Neuronal stem cell (in vitro differentiated cells): ENCODE measurements around the gene MYO9B.

Experiments used
- DNase-seq: peaks from one replicate; pipeline ENCODE4 v3.0.0-alpha.2; 2013; ENCODE audit warnings: low spot score
- H2AFZ ChIP-seq: one replicate; pipeline ENCODE4 v1.6.1; 2013; ENCODE audit warnings: mild to moderate bottlenecking, low read length, inconsistent platforms
- H2AK5ac ChIP-seq: 2 replicates; pipeline ENCODE4 v1.6.1; 2013; ENCODE audit warnings: low read depth, mild to moderate bottlenecking, inconsistent platforms, low read length, moderate library complexity, mixed read lengths
- H2BK120ac ChIP-seq: 2 replicates; pipeline ENCODE4 v1.6.1; 2013; ENCODE audit warnings: low read depth, mild to moderate bottlenecking, inconsistent platforms, low read length, moderate library complexity, mixed read lengths
- H2BK12ac ChIP-seq: one replicate; pipeline ENCODE4 v1.6.1; 2013; ENCODE audit warnings: low read length, inconsistent platforms
- H2BK15ac ChIP-seq: 2 replicates; pipeline ENCODE4 v1.6.1; 2013; ENCODE audit warnings: mild to moderate bottlenecking, low read length, inconsistent platforms, mixed read lengths
- H2BK5ac ChIP-seq: one replicate; pipeline ENCODE4 v1.6.1; 2013; ENCODE audit warnings: inconsistent platforms, mild to moderate bottlenecking, low read length, moderate library complexity
- H3K14ac ChIP-seq: one replicate; pipeline ENCODE4 v1.6.1; 2013; ENCODE audit warnings: low read length, inconsistent platforms
- H3K18ac ChIP-seq: 2 replicates; pipeline ENCODE4 v1.6.1; 2013; ENCODE audit warnings: low read length, inconsistent platforms
- H3K23ac ChIP-seq: 2 replicates; pipeline ENCODE4 v1.6.1; 2013; ENCODE audit warnings: low read depth, mild to moderate bottlenecking, mixed read lengths, low read length, inconsistent platforms; ENCODE audit not compliant: poor library complexity
- H3K27ac ChIP-seq: replicated peaks from 3 replicates; pipeline ENCODE4 v1.5.1; 2013; ENCODE audit warnings: low read length, inconsistent platforms
- H3K27me3 ChIP-seq, 3 experiments: 2 replicates each; pipeline ENCODE4 v1.6.1; 2013; ENCODE audit warnings: low read length in 3 of 3, mild to moderate bottlenecking in 2 of 3, inconsistent platforms in 1 of 3, low read depth in 1 of 3, mixed read lengths in 1 of 3, moderate library complexity in 1 of 3; ENCODE audit not compliant: control insufficient read depth in 3 of 3, insufficient read depth in 3 of 3
- H3K36me3 ChIP-seq, 2 donors: replicated peaks in 1 of 2; 2 replicates each; pipeline ENCODE4 v1.6.1; 2013; ENCODE audit warnings: low read length in 2 of 2; ENCODE audit not compliant: control insufficient read depth in 2 of 2, insufficient read depth in 2 of 2
- H3K4ac ChIP-seq: 2 replicates; pipeline ENCODE4 v1.6.1; 2013; ENCODE audit warnings: inconsistent platforms, mild to moderate bottlenecking, low read length, moderate library complexity
- H3K4me1 ChIP-seq, 2 donors: 1 replicate in 1 of 2; 2 replicates in 1 of 2; pipeline ENCODE4 v1.6.1; 2013; ENCODE audit warnings: low read length in 2 of 2, low read depth in 1 of 2; ENCODE audit not compliant: control insufficient read depth in 2 of 2, insufficient read depth in 1 of 2
- H3K4me2 ChIP-seq: one replicate; pipeline ENCODE4 v1.6.1; 2013; ENCODE audit warnings: mild to moderate bottlenecking, low read length, inconsistent platforms; ENCODE audit not compliant: insufficient read depth, poor library complexity, severe bottlenecking
- H3K4me3 ChIP-seq, 2 donors: 2 replicates each; pipeline ENCODE4 v1.5.1; 2013; ENCODE audit warnings: low read length in 2 of 2, mild to moderate bottlenecking in 2 of 2, inconsistent platforms in 1 of 2, moderate library complexity in 1 of 2
- H3K79me1 ChIP-seq: one replicate; pipeline ENCODE4 v1.6.1; 2013; ENCODE audit warnings: low read depth, mild to moderate bottlenecking, inconsistent platforms, low read length, moderate library complexity
- H3K9ac ChIP-seq: one replicate; pipeline ENCODE4 v1.6.1; 2013; ENCODE audit warnings: mild to moderate bottlenecking, low read depth, low read length, inconsistent platforms; ENCODE audit not compliant: poor library complexity
- H3K9me3 ChIP-seq, 2 donors: replicated peaks in 1 of 2; 2 replicates each; pipeline versions ENCODE3 to v1.6.1; 2013; ENCODE audit warnings: low read length in 2 of 2, mild to moderate bottlenecking in 2 of 2, inconsistent platforms in 1 of 2, low read depth in 1 of 2, mixed read lengths in 1 of 2, moderate library complexity in 1 of 2; ENCODE audit not compliant: control insufficient read depth in 2 of 2, insufficient read depth in 1 of 2
- H4K8ac ChIP-seq: one replicate; pipeline ENCODE4 v1.6.1; 2013; ENCODE audit warnings: low read depth, mild to moderate bottlenecking, inconsistent platforms, low read length, moderate library complexity
- H4K91ac ChIP-seq: one replicate; pipeline ENCODE4 v1.6.1; 2013; ENCODE audit warnings: low read length, low read depth, mild to moderate bottlenecking, inconsistent platforms; ENCODE audit not compliant: poor library complexity
- whole genome bisulfite sequencing, 2 donors: extraction: QIAGEN DNeasy Blood & Tissue Kit; methylation state at CpG; one replicate each; pipeline ENCODE4 v1.1.7; 2013; ENCODE audit warnings: missing lambda C conversion rate in 2 of 2, mixed read lengths in 1 of 2; ENCODE audit not compliant: insufficient read length in 2 of 2, insufficient replicate concordance in 1 of 2; ENCODE audit errors: extremely low coverage in 2 of 2; 5-methylcytosine and 5-hydroxymethylcytosine counted together

Gene MYO9B

DNA sequence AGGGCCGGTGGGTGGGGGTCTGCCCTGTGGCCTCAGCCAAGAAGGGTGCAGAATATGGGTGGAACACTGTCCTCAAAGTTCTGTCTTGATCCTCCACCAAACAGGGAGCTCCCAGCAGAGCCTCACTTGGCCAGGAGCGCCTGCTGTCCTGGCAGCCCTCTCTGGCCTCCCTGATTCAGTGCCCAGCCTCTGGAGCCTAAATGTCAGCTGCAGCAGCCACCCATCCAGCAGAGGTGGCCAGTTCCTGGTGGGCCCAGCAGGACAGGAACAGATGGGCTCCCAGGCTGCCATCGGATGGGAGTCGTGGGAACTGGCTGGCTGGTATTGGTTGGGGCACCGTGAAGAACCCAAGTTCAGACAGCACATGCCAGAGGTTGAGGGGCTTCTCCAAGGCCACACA is 137.8 kb downstream of the MYO9B start:
- Histone ChIP-seq H2BK15ac (no peak overlapping the region), H3K27ac (no peak overlapping the region), H3K79me1 (peaks cover 5% of the 10 kb centered on the region), H2BK12ac (no peak overlapping the region), H2BK120ac (no peak overlapping the region), H2AFZ (no peak overlapping the region), H4K8ac (peak overlapping the region; percentile 86), H3K18ac (no peak overlapping the region), H2BK5ac (no peak overlapping the region), H3K9me3 (no peaks in the 10 kb centered on the region), H3K4ac (no peak overlapping the region), H3K4me1 (peaks cover 5 to 8% of the 10 kb centered on the region in 2 donors), H3K23ac (no peak overlapping the region), H2AK5ac (no peak overlapping the region), H3K27me3 (no peaks in the 10 kb centered on the region), H3K4me3 (no peak overlapping the region), H3K14ac (no peak overlapping the region), H3K36me3 (peaks cover 25 to 75% of the 10 kb centered on the region in 2 donors), H3K9ac (no peak overlapping the region), H3K4me2 (no peak overlapping the region), H4K91ac (no peak overlapping the region)
- DNase-seq, result no peak
- no CpG with 5 or more reads among the region's 5 CpGs for WGBS, 2 donors

DNA sequence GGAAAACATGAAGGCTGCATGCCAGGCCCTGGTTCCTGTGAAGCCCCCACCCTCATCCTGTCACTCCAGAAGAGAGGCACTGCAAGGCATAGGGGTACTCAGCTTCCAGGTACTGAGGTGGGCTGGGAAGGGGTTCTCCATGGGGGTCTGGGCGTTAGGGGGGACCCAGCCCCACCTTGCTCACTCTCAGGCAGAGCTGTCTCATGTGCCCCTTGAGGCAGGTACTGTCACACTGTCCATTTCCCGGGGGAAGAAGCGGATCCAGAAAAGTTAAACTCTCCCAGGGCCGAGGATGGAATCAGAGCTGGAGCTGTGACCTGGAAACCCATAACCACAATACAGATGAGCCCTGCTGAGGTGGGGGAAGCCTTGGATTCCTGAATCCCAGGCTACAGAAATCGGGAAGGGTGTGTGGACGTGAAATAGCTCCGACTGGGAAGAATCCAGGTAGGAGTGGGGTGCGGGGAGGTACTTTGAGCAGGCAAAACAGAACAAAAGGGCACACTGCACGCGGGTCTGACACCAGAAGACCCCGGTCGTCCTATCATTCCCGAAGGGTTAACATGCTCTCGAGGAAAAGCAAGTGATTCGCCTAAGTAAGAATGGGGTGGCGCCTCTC is 139.0 kb downstream of the MYO9B start:
- Histone ChIP-seq H3K4me2 (peak overlapping the region; percentile 70), H2BK15ac (no peak overlapping the region), H4K91ac (no peak overlapping the region), H3K27ac (peak overlapping the region; percentile 60), H3K23ac (peak overlapping the region; percentile 99), H3K4me3 (peak overlapping the region; percentile 81 to 95), H3K36me3 (peaks cover 22 to 70% of the 10 kb centered on the region in 2 donors), H3K4ac (no peak overlapping the region), H3K9me3 (no peaks in the 10 kb centered on the region), H3K14ac (no peak overlapping the region), H3K79me1 (peaks cover 4% of the 10 kb centered on the region), H2BK12ac (peak overlapping the region; percentile 25), H2BK5ac (peak overlapping the region; percentile 27), H2AK5ac (no peak overlapping the region), H3K18ac (peak overlapping the region; percentile 68), H2BK120ac (no peak overlapping the region), H2AFZ (peak overlapping the region; percentile 99), H3K27me3 (no peaks in the 10 kb centered on the region), H3K4me1 (peaks cover 5 to 8% of the 10 kb centered on the region in 2 donors), H4K8ac (no peak overlapping the region), H3K9ac (peak overlapping the region; percentile 91)
- no CpG with 5 or more reads among the region's 16 CpGs for WGBS, 2 donors
- no peak for DNase-seq

DNA sequence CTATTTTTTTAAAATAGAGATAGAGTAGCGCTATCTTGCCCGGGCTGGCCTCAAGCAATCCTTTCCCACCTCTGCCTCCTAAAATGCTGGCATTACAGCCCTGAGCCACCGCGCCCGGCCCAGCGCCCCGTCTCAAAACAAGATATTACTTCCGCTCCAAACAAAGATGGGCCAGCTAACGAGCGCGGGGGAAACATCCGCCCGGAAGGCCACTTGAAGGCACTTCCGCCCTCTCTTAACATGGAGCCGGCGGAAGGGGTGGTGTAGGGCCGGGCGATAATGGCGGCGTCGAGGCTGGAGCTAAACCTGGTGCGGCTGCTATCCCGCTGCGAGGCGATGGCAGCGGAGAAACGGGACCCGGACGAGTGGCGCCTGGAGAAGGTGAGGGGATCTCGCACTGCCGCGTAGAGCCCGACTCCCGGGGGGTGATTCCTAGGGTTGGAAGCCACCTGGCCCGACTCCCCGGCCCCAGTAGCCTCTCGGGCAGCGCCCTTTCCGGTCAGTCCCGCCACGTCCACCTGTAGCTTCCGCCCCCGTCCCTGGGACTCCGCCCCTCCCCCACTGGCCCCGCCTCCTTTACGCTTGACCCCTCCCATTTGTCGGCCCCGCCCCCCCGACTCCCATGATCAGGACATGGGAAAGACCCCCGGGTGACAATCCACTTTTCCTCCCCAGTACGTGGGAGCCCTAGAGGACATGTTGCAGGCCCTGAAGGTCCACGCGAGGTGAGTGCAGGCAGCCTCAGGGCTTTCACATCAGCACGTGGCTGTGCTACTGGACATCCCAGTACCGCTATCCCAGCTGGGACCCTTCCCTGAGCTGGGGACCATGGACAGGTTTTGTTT is 139.8 kb downstream of the MYO9B start, which contains the start of gene USE1:
Gene USE1, plus strand, starts transcription at position 231 of the 845 bp plus-strand sequence. Its CDS starts 49 bp downstream, at position 280.
- H2BK5ac ChIP-seq, result peak within 1 kb of the TSS; percentile 56
- H2AK5ac ChIP-seq, result peak within 1 kb of the TSS; percentile 1
- H3K4me3 ChIP-seq, result peak within 1 kb of the TSS; percentile 81 to 95
- WGBS, 2 donors, result no CpG with 5 or more reads among the region's 56 CpGs
- peak within 1 kb of the TSS; percentile 25 for H2BK12ac ChIP-seq
- H3K27me3 ChIP-seq, result no peaks in the 10 kb centered on the region
- peak within 1 kb of the TSS; percentile 99 for H2AFZ ChIP-seq
- peaks cover 7 to 8% of the 10 kb centered on the region in 2 donors for H3K4me1 ChIP-seq
- H3K36me3 ChIP-seq, result peaks cover 20 to 64% of the 10 kb centered on the region in 2 donors
- peak within 1 kb of the TSS; percentile 75 for H3K27ac ChIP-seq
- H4K91ac ChIP-seq, result peak within 1 kb of the TSS; percentile 80
- H4K8ac ChIP-seq, result peak within 1 kb of the TSS; percentile 87
- peak within 1 kb of the TSS; percentile 70 for H3K4me2 ChIP-seq
- peak within 1 kb of the TSS; percentile 25 for H3K4ac ChIP-seq
- H2BK15ac ChIP-seq, result peak within 1 kb of the TSS; percentile 86
- H3K9me3 ChIP-seq, result no peaks in the 10 kb centered on the region
- peak within 1 kb of the TSS; percentile 98 for H3K18ac ChIP-seq
- H2BK120ac ChIP-seq, result peak within 1 kb of the TSS; percentile 94
- peak; percentile 81 for DNase-seq
- H3K23ac ChIP-seq, result peak within 1 kb of the TSS; percentile 99
- H3K79me1 ChIP-seq, result peaks cover 4% of the 10 kb centered on the region
- H3K14ac ChIP-seq, result no peak within 1 kb of the TSS
- peak within 1 kb of the TSS; percentile 91 for H3K9ac ChIP-seq
